ENCODE data around the gene IQSEC1. TPM values are rescaled to one million over a fixed set of nuclear protein-coding genes. Genes with fewer than 3 reads are reported as not detected.

IQSEC1 gene
- total RNA-seq, 1 donor from 2014 or later, result 34.2 TPM

GRCh38 chr3:12975748-12976522, 97.3 kb downstream of the IQSEC1 start:
- no peaks in the 10 kb centered on the region for H3K9me3 Mint-ChIP-seq (ENCODE audit: low read depth)
- no peak for DNase-seq (ENCODE audit: low spot score, unreplicated experiment)
- H3K4me3 Mint-ChIP-seq (ENCODE audit: low read depth), result no peak overlapping the region
- peaks cover 15% of the 10 kb centered on the region for H3K4me1 Mint-ChIP-seq (ENCODE audit: low read depth)
- no peaks in the 10 kb centered on the region for H3K36me3 Mint-ChIP-seq (ENCODE audit: insufficient read depth)
- peaks cover 12% of the 10 kb centered on the region for H3K27me3 Mint-ChIP-seq
- no peak overlapping the region for H3K27ac Mint-ChIP-seq
- no peak for TF ChIP-seq CTCF (IDR thresholded peaks at IDR 0.05; ENCODE audit: unreplicated experiment)

GRCh38 chr3:12974819-12975218, 98.4 kb downstream of the IQSEC1 start:
- Mint-ChIP-seq H3K27ac (no peak overlapping the region), H3K9me3 (ENCODE audit: low read depth) (no peaks in the 10 kb centered on the region), H3K4me3 (ENCODE audit: low read depth) (no peak overlapping the region), H3K4me1 (ENCODE audit: low read depth) (peaks cover 16% of the 10 kb centered on the region), H3K27me3 (peaks cover 18% of the 10 kb centered on the region), H3K36me3 (ENCODE audit: insufficient read depth) (no peaks in the 10 kb centered on the region)
- DNase-seq (ENCODE audit: low spot score, unreplicated experiment), result no peak
- TF ChIP-seq CTCF (IDR thresholded peaks at IDR 0.05; ENCODE audit: unreplicated experiment), result no peak

- Mint-ChIP-seq H3K4me1 (ENCODE audit: low read depth) (peaks cover 13% of the 10 kb centered on the region), H3K4me3 (ENCODE audit: low read depth) (no peak overlapping the region), H3K9me3 (ENCODE audit: low read depth) (no peaks in the 10 kb centered on the region), H3K36me3 (ENCODE audit: insufficient read depth) (no peaks in the 10 kb centered on the region), H3K27ac (no peak overlapping the region), H3K27me3 (peaks cover 23% of the 10 kb centered on the region)
- no peak for TF ChIP-seq CTCF (IDR thresholded peaks at IDR 0.05; ENCODE audit: unreplicated experiment)
- DNase-seq (ENCODE audit: low spot score, unreplicated experiment), result no peak
Observed at GRCh38 chr3:12974334-12974733, 98.9 kb downstream of the IQSEC1 start.

- peaks cover 28% of the 10 kb centered on the region for H3K27me3 Mint-ChIP-seq
- no peak for TF ChIP-seq CTCF (IDR thresholded peaks at IDR 0.05; ENCODE audit: unreplicated experiment)
- DNase-seq (ENCODE audit: low spot score, unreplicated experiment), result no peak
- peaks cover 10% of the 10 kb centered on the region for H3K4me1 Mint-ChIP-seq (ENCODE audit: low read depth)
- H3K4me3 Mint-ChIP-seq (ENCODE audit: low read depth), result no peak overlapping the region
- H3K36me3 Mint-ChIP-seq (ENCODE audit: insufficient read depth), result no peaks in the 10 kb centered on the region
- H3K27ac Mint-ChIP-seq, result no peak overlapping the region
- H3K9me3 Mint-ChIP-seq (ENCODE audit: low read depth), result no peaks in the 10 kb centered on the region
Observed at GRCh38 chr3:12973827-12974226, 99.4 kb downstream of the IQSEC1 start.

GRCh38 chr3:12972781-12973702, 100.2 kb downstream of the IQSEC1 start:
- Mint-ChIP-seq H3K4me1 (ENCODE audit: low read depth) (peaks cover 10% of the 10 kb centered on the region), H3K9me3 (ENCODE audit: low read depth) (no peaks in the 10 kb centered on the region), H3K36me3 (ENCODE audit: insufficient read depth) (no peaks in the 10 kb centered on the region), H3K27ac (no peak overlapping the region), H3K27me3 (peaks cover 33% of the 10 kb centered on the region), H3K4me3 (ENCODE audit: low read depth) (no peak overlapping the region)
- DNase-seq (ENCODE audit: low spot score, unreplicated experiment), result no peak
- TF ChIP-seq CTCF (IDR thresholded peaks at IDR 0.05; ENCODE audit: unreplicated experiment), result no peak
